ENCODE results near the gene PRPF38B. TPM values are rescaled to one million over a fixed set of nuclear protein-coding genes. Genes with fewer than 3 reads are reported as not detected.

Gene PRPF38B
- total and polyA plus RNA-seq, 10 donors, result 28.7 to 84.8 (median 55.8) TPM

GRCh38 chr1:108719656-108720435 is 27.7 kb downstream of the PRPF38B start:
- DNase-seq, result no peak
- WGBS, 5 donors, result 81 to 89% (median 82%) methylated on average over 8 of the region's 8 CpGs
- Histone ChIP-seq H3K36me3 (no peaks in the 10 kb centered on the region), H3K4me3 (no peak overlapping the region), H3K4me1 (no peaks in the 10 kb centered on the region), H3K27ac (no peak overlapping the region), H3K27me3 (replicated peaks in 1 of 7) (no peaks in the 10 kb centered on the region), H3K9me3 (no peaks in the 10 kb centered on the region)
- intact Hi-C loops (cut with DNase I; ENCODE audit: low total_unique reads), result no loop called here
- TF ChIP-seq POLR2A (IDR thresholded peaks at IDR 0.05), result no peak

- no peak overlapping the region for H3K4me3 ChIP-seq
- H3K36me3 ChIP-seq, result no peaks in the 10 kb centered on the region
- H3K27ac ChIP-seq, result peak overlapping the region in 1 of 8 donors; percentile 5
- intact Hi-C loops (cut with DNase I; ENCODE audit: low total_unique reads), result no loop called here
- DNase-seq, result no peak
- WGBS, 5 donors, result 61 to 84% (median 73%) methylated on average over 6 of the region's 6 CpGs
- H3K9me3 ChIP-seq, result no peaks in the 10 kb centered on the region
- TF ChIP-seq POLR2A (IDR thresholded peaks at IDR 0.05), result no peak
- TF ChIP-seq POLR2AphosphoS5 (IDR thresholded peaks at IDR 0.05), result no peak
- TF ChIP-seq, protein P1, sequence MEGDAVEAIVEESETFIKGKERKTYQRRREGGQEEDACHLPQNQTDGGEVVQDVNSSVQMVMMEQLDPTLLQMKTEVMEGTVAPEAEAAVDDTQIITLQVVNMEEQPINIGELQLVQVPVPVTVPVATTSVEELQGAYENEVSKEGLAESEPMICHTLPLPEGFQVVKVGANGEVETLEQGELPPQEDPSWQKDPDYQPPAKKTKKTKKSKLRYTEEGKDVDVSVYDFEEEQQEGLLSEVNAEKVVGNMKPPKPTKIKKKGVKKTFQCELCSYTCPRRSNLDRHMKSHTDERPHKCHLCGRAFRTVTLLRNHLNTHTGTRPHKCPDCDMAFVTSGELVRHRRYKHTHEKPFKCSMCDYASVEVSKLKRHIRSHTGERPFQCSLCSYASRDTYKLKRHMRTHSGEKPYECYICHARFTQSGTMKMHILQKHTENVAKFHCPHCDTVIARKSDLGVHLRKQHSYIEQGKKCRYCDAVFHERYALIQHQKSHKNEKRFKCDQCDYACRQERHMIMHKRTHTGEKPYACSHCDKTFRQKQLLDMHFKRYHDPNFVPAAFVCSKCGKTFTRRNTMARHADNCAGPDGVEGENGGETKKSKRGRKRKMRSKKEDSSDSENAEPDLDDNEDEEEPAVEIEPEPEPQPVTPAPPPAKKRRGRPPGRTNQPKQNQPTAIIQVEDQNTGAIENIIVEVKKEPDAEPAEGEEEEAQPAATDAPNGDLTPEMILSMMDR (IDR thresholded peaks at IDR 0.05 in 8 of 11, conservative IDR thresholded peaks at IDR 0.05 in 3 of 11), result no peak
- no peaks in the 10 kb centered on the region for H3K4me1 ChIP-seq
- no peaks in the 10 kb centered on the region for H3K27me3 ChIP-seq (replicated peaks in 1 of 7)
These were observed 30.2 kb downstream of the PRPF38B start for GRCh38 chr1:108722292-108722691.

GRCh38 chr1:108725906-108726305 is 33.8 kb downstream of the PRPF38B start:
- no peak overlapping the region for H3K4me3 ChIP-seq
- WGBS, 5 donors, result 84 to 95% (median 89%) methylated on average over 1 of the region's 1 CpG
- TF ChIP-seq POLR2AphosphoS5 (IDR thresholded peaks at IDR 0.05) (no peak), POLR2A (IDR thresholded peaks at IDR 0.05) (no peak)
- TF ChIP-seq, protein P1 (IDR thresholded peaks at IDR 0.05 in 8 of 11, conservative IDR thresholded peaks at IDR 0.05 in 3 of 11), result no peak
- no peak for DNase-seq
- intact Hi-C loops (cut with DNase I; ENCODE audit: low total_unique reads), result no loop called here
- H3K27me3 ChIP-seq (replicated peaks in 1 of 7), result no peaks in the 10 kb centered on the region
- no peaks in the 10 kb centered on the region for H3K36me3 ChIP-seq
- no peaks in the 10 kb centered on the region for H3K4me1 ChIP-seq
- H3K27ac ChIP-seq, result no peak overlapping the region
- no peaks in the 10 kb centered on the region for H3K9me3 ChIP-seq

- Histone ChIP-seq H3K36me3 (no peaks in the 10 kb centered on the region), H3K9me3 (no peaks in the 10 kb centered on the region), H3K27ac (no peak overlapping the region), H3K4me3 (no peak overlapping the region), H3K4me1 (no peaks in the 10 kb centered on the region), H3K27me3 (replicated peaks in 1 of 7) (no peaks in the 10 kb centered on the region)
- intact Hi-C loops (cut with DNase I; ENCODE audit: low total_unique reads), result no loop called here
- TF ChIP-seq, protein P1 (IDR thresholded peaks at IDR 0.05 in 8 of 11, conservative IDR thresholded peaks at IDR 0.05 in 3 of 11), result no peak
- TF ChIP-seq POLR2A (IDR thresholded peaks at IDR 0.05), result no peak
- WGBS, 5 donors, result 81 to 93% (median 91%) methylated on average over 8 of the region's 8 CpGs
- DNase-seq, result no peak
These were observed 36.3 kb downstream of the PRPF38B start for GRCh38 chr1:108728327-108728923.
